WERI-Rb-1 (cell line): ENCODE results near the gene PML.

Experiments
- DNase-seq: peaks from one replicate; pipeline ENCODE4 v3.0.0-alpha.2; 2020
- H3K27ac ChIP-seq: fragments of 250-450 bp; sonication (Bioruptor Pico); 2 replicates; pipeline ENCODE4 v1.5.1; 2020; ENCODE audit warnings: mild to moderate bottlenecking, moderate library complexity
- H3K27me3 ChIP-seq: fragments of 250-450 bp; sonication (Bioruptor Pico); 2 replicates; pipeline ENCODE4 v1.5.1; 2021; ENCODE audit warnings: mild to moderate bottlenecking, low read depth, moderate library complexity; ENCODE audit not compliant: insufficient read depth, severe bottlenecking
- H3K36me3 ChIP-seq: fragments of 250-450 bp; sonication (Bioruptor Pico); 2 replicates; pipeline ENCODE4 v1.5.1; 2020; ENCODE audit warnings: mild to moderate bottlenecking, moderate library complexity
- H3K4me3 ChIP-seq: 2 replicates; pipeline ENCODE4 v1.5.1; 2011; ENCODE audit warnings: low read depth, mild to moderate bottlenecking, control low read depth, low read length
- H3K9me3 ChIP-seq: fragments of 250-450 bp; sonication (Bioruptor Pico); 2 replicates; pipeline ENCODE4 v1.5.1; 2021; ENCODE audit warnings: mild to moderate bottlenecking, moderate library complexity; ENCODE audit not compliant: severe bottlenecking
- TF ChIP-seq, protein P1 (sequence below): IDR thresholded peaks from 2 replicates; pipeline ENCODE4 v1.5.1; 2011; ENCODE audit warnings: low read depth, mild to moderate bottlenecking, control low read depth, inconsistent platforms, low read length

PML gene

DNA sequence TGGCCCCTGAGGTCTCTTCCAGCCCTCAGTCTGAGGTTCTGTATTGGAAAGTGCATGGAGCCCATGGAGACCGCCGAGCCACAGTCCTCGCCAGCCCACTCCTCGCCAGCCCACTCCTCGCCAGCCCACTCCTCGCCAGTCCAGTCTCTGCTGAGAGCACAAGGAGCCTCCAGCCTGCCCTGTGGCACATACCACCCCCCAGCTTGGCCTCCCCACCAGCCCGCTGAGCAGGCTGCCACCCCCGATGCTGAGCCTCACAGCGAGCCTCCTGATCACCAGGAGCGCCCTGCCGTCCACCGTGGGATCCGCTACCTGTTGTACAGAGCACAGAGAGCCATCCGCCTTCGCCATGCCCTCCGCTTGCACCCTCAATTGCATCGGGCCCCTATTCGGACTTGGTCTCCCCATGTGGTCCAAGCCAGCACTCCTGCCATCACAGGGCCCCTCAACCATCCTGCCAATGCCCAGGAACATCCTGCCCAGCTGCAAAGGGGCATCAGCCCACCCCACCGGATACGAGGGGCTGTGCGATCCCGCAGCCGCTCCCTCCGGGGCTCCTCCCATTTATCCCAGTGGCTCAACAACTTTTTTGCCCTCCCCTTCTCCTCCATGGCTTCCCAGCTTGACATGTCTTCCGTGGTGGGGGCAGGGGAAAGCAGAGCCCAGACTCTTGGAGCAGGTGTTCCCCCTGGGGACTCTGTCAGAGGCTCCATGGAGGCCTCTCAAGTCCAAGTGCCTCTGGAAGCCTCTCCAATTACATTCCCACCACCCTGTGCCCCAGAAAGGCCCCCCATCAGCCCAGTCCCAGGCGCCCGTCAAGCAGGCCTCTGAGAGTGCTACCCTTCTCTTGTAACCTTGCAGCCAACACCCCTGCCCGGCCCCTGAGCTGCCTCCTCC is 40.9 kb downstream of the PML start:
- peaks cover 27% of the 10 kb centered on the region for H3K36me3 ChIP-seq
- H3K27me3 ChIP-seq, result no peaks in the 10 kb centered on the region
- TF ChIP-seq, protein P1, sequence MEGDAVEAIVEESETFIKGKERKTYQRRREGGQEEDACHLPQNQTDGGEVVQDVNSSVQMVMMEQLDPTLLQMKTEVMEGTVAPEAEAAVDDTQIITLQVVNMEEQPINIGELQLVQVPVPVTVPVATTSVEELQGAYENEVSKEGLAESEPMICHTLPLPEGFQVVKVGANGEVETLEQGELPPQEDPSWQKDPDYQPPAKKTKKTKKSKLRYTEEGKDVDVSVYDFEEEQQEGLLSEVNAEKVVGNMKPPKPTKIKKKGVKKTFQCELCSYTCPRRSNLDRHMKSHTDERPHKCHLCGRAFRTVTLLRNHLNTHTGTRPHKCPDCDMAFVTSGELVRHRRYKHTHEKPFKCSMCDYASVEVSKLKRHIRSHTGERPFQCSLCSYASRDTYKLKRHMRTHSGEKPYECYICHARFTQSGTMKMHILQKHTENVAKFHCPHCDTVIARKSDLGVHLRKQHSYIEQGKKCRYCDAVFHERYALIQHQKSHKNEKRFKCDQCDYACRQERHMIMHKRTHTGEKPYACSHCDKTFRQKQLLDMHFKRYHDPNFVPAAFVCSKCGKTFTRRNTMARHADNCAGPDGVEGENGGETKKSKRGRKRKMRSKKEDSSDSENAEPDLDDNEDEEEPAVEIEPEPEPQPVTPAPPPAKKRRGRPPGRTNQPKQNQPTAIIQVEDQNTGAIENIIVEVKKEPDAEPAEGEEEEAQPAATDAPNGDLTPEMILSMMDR, result no peak
- H3K4me3 ChIP-seq, result no peak overlapping the region
- no peak overlapping the region for H3K27ac ChIP-seq
- DNase-seq, result no peak
- no peaks in the 10 kb centered on the region for H3K9me3 ChIP-seq

DNA sequence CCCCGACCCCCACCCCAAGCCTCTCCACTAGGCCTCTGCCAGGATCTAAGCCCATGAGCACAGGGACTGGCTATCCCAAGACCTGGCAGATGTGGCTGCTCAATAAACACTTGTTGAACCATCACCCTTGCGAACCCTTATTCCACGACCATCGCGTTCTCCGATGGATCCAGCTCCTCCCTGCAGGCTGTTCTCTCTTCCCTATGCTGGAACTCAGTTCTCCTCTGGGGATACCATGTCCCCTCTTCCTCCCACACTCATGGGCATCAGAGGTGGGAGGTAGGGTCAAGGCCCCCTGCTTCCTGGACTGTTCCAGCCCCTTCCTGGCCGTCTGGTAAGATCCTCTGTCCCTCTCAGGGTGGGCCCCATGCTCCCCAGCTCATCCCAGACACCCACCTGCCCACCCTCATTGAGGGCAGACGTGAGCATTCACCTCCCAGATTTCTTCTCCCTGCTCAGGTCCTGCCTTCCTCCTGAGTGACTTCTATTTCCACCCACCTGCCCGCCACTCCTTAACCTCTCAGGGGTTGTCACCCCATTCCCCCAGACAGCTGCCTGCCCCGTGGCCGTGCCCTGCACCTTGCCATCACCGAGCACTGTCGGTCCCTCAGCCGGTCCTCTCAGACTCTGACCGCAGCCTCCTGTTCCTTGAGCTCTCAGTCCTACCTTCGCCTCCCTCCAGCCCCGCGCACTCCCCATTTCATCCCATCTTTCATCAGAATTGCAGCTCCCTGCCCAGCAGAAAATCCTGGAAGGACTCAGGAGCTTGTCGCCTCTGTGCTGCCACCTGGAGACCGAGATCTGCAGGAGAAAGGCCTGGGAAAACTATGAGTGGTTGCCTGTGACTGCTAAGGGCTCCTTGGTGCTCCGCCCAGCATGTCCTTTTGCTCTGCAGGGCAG is 42.0 kb downstream of the PML start:
- no peaks in the 10 kb centered on the region for H3K27me3 ChIP-seq
- TF ChIP-seq, protein P1, result peak; percentile 80
- DNase-seq, result peak; percentile 83
- H3K9me3 ChIP-seq, result no peaks in the 10 kb centered on the region
- peak overlapping the region; percentile 41; the same call in 1 of the 2 replicates for H3K27ac ChIP-seq
- no peak overlapping the region for H3K4me3 ChIP-seq
- peaks cover 27% of the 10 kb centered on the region for H3K36me3 ChIP-seq

DNA sequence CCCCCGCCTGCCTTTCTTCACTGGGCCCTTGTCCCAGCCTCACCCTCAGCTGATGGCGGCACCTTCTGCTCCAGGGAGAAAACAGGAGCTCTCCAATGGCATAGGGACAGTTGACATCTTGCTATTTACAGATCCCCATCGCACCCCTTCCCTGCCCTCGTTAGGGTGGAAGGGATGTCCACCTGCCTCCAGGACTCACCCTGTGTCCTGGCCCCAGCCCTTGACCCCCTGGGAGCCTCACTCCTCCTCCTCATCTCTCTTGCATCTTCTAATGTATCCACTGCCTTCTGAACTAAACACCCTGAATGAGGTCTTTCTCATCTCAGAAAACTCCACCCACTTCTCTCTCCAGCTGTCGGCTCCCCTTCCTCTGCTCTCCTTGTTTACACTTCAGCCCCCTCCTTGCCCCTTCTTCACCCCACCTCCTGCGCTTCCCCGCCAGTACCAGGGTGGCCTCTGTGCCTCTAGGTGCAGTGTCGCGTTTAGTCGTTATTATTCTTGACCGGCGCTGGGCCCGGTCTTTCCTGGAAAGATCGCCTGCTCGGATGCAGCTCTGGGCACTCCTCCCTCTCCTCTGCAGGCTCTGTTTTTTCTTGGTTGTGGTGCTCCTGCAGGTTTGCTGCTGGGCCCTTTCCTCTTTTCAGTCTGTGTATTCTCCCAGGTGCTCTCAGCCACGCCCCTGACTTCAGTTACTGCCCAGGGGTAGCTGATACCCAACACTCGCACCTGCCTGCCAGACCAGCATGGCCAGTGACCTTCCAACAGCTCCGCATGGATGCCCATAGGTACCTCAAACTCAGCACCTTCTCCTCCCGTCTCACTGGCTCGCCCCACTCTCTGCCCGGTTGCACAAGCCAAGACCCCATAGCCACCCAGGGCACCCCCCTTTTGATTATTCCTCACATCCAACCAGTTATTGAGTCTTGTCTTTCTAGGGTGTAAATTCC is 42.9 kb downstream of the PML start:
- Histone ChIP-seq H3K9me3 (no peaks in the 10 kb centered on the region), H3K36me3 (peaks cover 27% of the 10 kb centered on the region), H3K27ac (no peak overlapping the region), H3K4me3 (no peak overlapping the region), H3K27me3 (no peaks in the 10 kb centered on the region)
- no peak for DNase-seq
- TF ChIP-seq, protein P1, result no peak

DNA sequence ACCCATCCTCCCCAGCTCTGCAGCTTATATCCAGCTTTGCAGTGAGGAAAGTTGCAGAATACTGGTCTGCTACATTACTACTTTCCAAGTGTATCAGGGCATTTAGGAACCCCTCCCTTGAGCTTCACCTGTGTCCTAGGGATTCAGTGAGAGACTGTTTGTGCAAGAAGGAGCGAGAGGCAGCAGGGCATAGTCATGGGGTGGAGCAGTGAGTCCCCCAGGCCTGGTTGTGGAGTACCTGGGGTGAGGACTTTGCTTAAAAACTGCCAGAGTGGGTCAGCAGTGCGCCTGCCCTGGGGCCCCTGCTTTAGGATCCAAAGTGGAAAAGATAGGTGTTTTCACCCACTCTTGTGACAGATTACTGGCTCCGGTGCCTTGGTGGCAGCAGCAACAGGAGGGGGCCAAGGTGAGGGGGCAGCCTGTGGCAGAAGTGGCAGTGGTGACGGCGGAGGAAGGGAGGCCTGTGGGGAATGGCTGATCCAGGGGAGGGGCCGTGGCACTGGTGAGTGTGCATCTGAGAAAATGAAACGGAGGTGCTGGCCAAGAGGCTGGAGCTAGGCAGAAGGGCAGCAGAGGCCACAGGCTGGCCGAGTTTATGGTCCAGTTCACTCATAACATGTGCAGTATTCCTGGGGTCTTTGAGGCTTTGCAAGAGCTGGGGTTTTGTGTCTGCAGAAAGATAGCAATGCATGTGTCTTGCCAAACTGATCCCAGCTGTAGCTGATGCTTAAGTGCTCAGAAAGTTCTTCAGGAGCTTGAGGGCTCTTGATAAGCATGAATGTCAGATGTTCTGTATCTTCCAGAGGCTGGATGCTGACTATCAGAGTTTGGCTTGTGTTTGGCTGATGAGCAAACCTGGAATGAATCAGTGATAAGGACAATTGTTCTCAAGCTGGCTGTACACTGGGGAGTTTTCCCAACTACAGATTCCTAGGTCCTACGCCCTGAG is 44.5 kb downstream of the PML start:
- H3K27ac ChIP-seq, result no peak overlapping the region
- TF ChIP-seq, protein P1, result no peak
- DNase-seq, result no peak

More for the DNA sequence above, 44.5 kb downstream of the PML start:
- Histone ChIP-seq H3K4me3 (no peak overlapping the region), H3K9me3 (no peaks in the 10 kb centered on the region), H3K27me3 (no peaks in the 10 kb centered on the region), H3K36me3 (peaks cover 19% of the 10 kb centered on the region; the same call in 1 of the 2 replicates)
